CD4-positive, alpha-beta T cell (primary cell): ENCODE results near the gene USP26. TPM values are rescaled to one million over a fixed set of nuclear protein-coding genes. Genes with fewer than 3 reads are reported as not detected.
"Not testable (repeated sequence)": the region's sequence is repeated elsewhere in the genome, so short reads cannot be mapped to it uniquely, and the experiment has no call there.

Experiments used
- ATAC-seq: fragments of 200-7000 bp; cut with Tn5 transposase; one replicate; pipeline ENCODE4 v1.10.0; 2022; ENCODE audit warnings: mild to moderate bottlenecking; ENCODE audit not compliant: poor library complexity
- CTCF ChIA-PET: fragments of 350-600 bp; sonication (Branson Sonifier 250); formaldehyde crosslinking; loops from one replicate; lab custom pipeline; 2021; ENCODE audit warnings: antibody characterized with exemption, inconsistent platforms; lab: Charles Lee
- POLR2A ChIA-PET: fragments of 350-600 bp; sonication (Branson Sonifier 250); formaldehyde crosslinking; loops from one replicate; lab custom pipeline; 2021; ENCODE audit warnings: antibody characterized with exemption, inconsistent platforms; lab: Charles Lee
- DNase-seq, 14 experiments: peaks; one replicate each; pipeline ENCODE4 v3.0.0-alpha.2; 2013 to 2020; ENCODE audit warnings: mixed read lengths in 2 of 14
- H3K27ac ChIP-seq, 2 donors: one replicate each; pipeline versions ENCODE4 v1.5.1 to v1.7.0; 2013; ENCODE audit warnings: low read length in 2 of 2, low read depth in 1 of 2, mild to moderate bottlenecking in 1 of 2
- H3K27me3 ChIP-seq, 2 experiments: 1 replicate in 1 of 2; 2 replicates in 1 of 2; pipeline versions ENCODE4 v1.6.1 to v1.7.0; 2013; ENCODE audit warnings: low read length in 2 of 2, control low read depth in 1 of 2, mild to moderate bottlenecking in 1 of 2, moderate library complexity in 1 of 2; ENCODE audit not compliant: insufficient read depth in 2 of 2, control insufficient read depth in 1 of 2
- H3K36me3 ChIP-seq: one replicate; pipeline ENCODE4 v1.6.1; 2013; ENCODE audit warnings: low read length, control low read depth; ENCODE audit not compliant: insufficient read depth
- H3K4me1 ChIP-seq: one replicate; pipeline ENCODE4 v1.6.1; 2013; ENCODE audit warnings: low read length, control low read depth; ENCODE audit not compliant: insufficient read depth
- H3K4me3 ChIP-seq: one replicate; pipeline ENCODE4 v1.5.1; 2013; ENCODE audit warnings: mild to moderate bottlenecking, low read length, moderate library complexity
- H3K9me3 ChIP-seq, 2 experiments: 1 replicate in 1 of 2; 2 replicates in 1 of 2; pipeline versions ENCODE4 v1.6.1 to v1.7.0; 2013; ENCODE audit warnings: low read length in 2 of 2, mild to moderate bottlenecking in 2 of 2, control low read depth in 1 of 2, moderate library complexity in 1 of 2; ENCODE audit not compliant: control insufficient read depth in 1 of 2, insufficient read depth in 1 of 2
- H3K27ac Mint-ChIP-seq: one replicate; pipeline ENCODE4 v1.8.0; 2020; ENCODE audit warnings: mixed read lengths
- H3K27me3 Mint-ChIP-seq: one replicate; pipeline ENCODE4 v1.8.0; 2021; ENCODE audit warnings: mixed read lengths
- H3K36me3 Mint-ChIP-seq: one replicate; pipeline ENCODE4 v1.8.0; 2021; ENCODE audit warnings: low read depth, mixed read lengths
- H3K4me1 Mint-ChIP-seq: one replicate; pipeline ENCODE4 v1.8.0; 2021; ENCODE audit warnings: low read depth, mixed read lengths
- H3K4me3 Mint-ChIP-seq: one replicate; pipeline ENCODE4 v1.8.0; 2020; ENCODE audit warnings: mild to moderate bottlenecking, mixed read lengths
- H3K9me3 Mint-ChIP-seq: one replicate; pipeline ENCODE4 v1.8.0; 2020; ENCODE audit warnings: mixed read lengths
- intact Hi-C, 2 experiments: fragments of 100-400 bp; cut with DNase I in 1 of 2; cut with micrococcal nuclease in 1 of 2; formaldehyde crosslinking; loops; one replicate each; pipeline versions ENCODE4 v1.15.1 to v1.9.0; 2023 to 2025; cut with DNase I, micrococcal nuclease
- total RNA-seq, 174 experiments: library from RNA in 2 of 174; stranded (reverse) in 2 of 174; gene quantifications; one replicate each; pipeline ENCODE4 v1.2.3 and lab custom pipeline; 2021 to 2026
- TF ChIP-seq, protein P1 (sequence below): fragments of 200-600 bp; IDR thresholded peaks from one replicate; pipeline ENCODE4 v1.8.0; 2022; ENCODE audit warnings: antibody characterized with exemption, mild to moderate bottlenecking

USP26 gene
- total RNA-seq, 2 experiments from 2014 or later: not detected

- CTCF ChIA-PET: no interaction called here
- Histone ChIP-seq H3K9me3 (no peaks in the 10 kb centered on the region), H3K27ac (no peak overlapping the region), H3K4me3 (no peak overlapping the region), H3K36me3 (no peaks in the 10 kb centered on the region), H3K4me1 (no peaks in the 10 kb centered on the region), H3K27me3 (no peaks in the 10 kb centered on the region)
- DNase-seq (no peak), ATAC-seq (no peak)
- no peak overlapping the region for H3K27ac Mint-ChIP-seq
- H3K9me3 Mint-ChIP-seq: no peaks in the 10 kb centered on the region
- intact Hi-C loops: no loop called here
- peaks cover 11% of the 10 kb centered on the region for H3K27me3 Mint-ChIP-seq
- POLR2A ChIA-PET: no interaction called here
- TF ChIP-seq, protein P1, sequence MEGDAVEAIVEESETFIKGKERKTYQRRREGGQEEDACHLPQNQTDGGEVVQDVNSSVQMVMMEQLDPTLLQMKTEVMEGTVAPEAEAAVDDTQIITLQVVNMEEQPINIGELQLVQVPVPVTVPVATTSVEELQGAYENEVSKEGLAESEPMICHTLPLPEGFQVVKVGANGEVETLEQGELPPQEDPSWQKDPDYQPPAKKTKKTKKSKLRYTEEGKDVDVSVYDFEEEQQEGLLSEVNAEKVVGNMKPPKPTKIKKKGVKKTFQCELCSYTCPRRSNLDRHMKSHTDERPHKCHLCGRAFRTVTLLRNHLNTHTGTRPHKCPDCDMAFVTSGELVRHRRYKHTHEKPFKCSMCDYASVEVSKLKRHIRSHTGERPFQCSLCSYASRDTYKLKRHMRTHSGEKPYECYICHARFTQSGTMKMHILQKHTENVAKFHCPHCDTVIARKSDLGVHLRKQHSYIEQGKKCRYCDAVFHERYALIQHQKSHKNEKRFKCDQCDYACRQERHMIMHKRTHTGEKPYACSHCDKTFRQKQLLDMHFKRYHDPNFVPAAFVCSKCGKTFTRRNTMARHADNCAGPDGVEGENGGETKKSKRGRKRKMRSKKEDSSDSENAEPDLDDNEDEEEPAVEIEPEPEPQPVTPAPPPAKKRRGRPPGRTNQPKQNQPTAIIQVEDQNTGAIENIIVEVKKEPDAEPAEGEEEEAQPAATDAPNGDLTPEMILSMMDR: no peak
- H3K4me3 Mint-ChIP-seq: no peak overlapping the region
- no peaks in the 10 kb centered on the region for H3K36me3 Mint-ChIP-seq
- no peaks in the 10 kb centered on the region for H3K4me1 Mint-ChIP-seq
Observed at GRCh38 chrX:132983496-132983895, 113.4 kb downstream of the USP26 start.

DNA sequence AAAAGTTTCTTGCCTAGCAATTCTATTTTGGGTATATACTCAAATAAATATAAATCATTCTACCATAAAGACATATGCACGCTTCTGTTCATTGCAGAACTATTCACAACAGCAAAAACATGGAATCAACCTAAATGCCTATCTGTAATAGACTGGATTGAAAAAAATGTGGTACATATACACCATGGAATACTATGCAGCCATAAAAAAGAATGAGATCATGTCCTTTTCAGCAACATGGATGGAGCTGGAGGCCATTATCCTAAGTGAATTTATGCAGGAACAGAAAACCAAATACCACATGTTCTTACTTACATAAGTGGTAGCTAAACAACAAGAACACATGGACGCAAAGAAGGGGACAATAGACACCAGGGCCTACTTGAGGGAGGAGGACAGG is 116.9 kb downstream of the USP26 start:
- H3K9me3 ChIP-seq, H3K4me3 ChIP-seq, H3K4me3 Mint-ChIP-seq, H3K27ac ChIP-seq, H3K4me1 Mint-ChIP-seq, intact Hi-C loops, H3K27me3 Mint-ChIP-seq, H3K4me1 ChIP-seq, H3K27me3 ChIP-seq, CTCF ChIA-PET, ATAC-seq, H3K9me3 Mint-ChIP-seq, POLR2A ChIA-PET, DNase-seq, H3K27ac Mint-ChIP-seq, H3K36me3 ChIP-seq, H3K36me3 Mint-ChIP-seq: not testable (repeated sequence)

Other genes with a start within 250 kb of the USP26 start
- gene HS6ST2, start 138.5 kb downstream of the USP26 start, total RNA-seq: not detected
- not detected for gene TFDP3, start 121.2 kb upstream of the USP26 start, total RNA-seq